Astrocyte (in vitro differentiated cells and primary cell): ENCODE measurements around the gene KCNK15. TPM values are rescaled to one million over a fixed set of nuclear protein-coding genes. Genes with fewer than 3 reads are reported as not detected.

Experiments used
- DNase-seq: peaks from one replicate; pipeline ENCODE4 v3.0.0-alpha.2; 2010; ENCODE audit warnings: low read depth
- FAIRE-seq: peaks from 2 replicates; lab custom pipeline; 2011; peaks lifted over from hg19 to GRCh38; lab: Jason Lieb, UNC
- H2AFZ ChIP-seq: 2 replicates; pipeline ENCODE4 v1.6.0; 2012; ENCODE audit warnings: low read depth, low read length, inconsistent platforms
- H3K27ac ChIP-seq: 2 replicates; pipeline ENCODE4 v1.5.1; 2011; ENCODE audit warnings: low read depth, low read length, inconsistent platforms
- H3K27me3 ChIP-seq: 2 replicates; pipeline ENCODE4 v1.6.0; 2011; ENCODE audit warnings: low read length, inconsistent platforms; ENCODE audit not compliant: insufficient read depth
- H3K36me3 ChIP-seq: 2 replicates; pipeline ENCODE4 v1.5.1; 2011; ENCODE audit warnings: low read length, inconsistent platforms; ENCODE audit not compliant: insufficient read depth
- H3K4me1 ChIP-seq: 2 replicates; pipeline ENCODE4 v1.5.1; 2011; ENCODE audit warnings: low read length, inconsistent platforms; ENCODE audit not compliant: insufficient read depth
- H3K4me2 ChIP-seq: 2 replicates; pipeline ENCODE4 v1.6.0; 2012; ENCODE audit warnings: low read length, inconsistent platforms
- H3K4me3 ChIP-seq: 2 replicates; pipeline ENCODE4 v1.5.1; 2011; ENCODE audit warnings: low read depth, mild to moderate bottlenecking, low read length, inconsistent platforms; ENCODE audit not compliant: insufficient read depth
- H3K79me2 ChIP-seq: 2 replicates; pipeline ENCODE4 v1.6.0; 2012; ENCODE audit warnings: mild to moderate bottlenecking, low read length, inconsistent platforms; ENCODE audit not compliant: insufficient read depth
- H3K9ac ChIP-seq: 2 replicates; pipeline ENCODE4 v1.6.0; 2012; ENCODE audit warnings: mild to moderate bottlenecking, low read length, inconsistent platforms
- H3K9me3 ChIP-seq: 2 replicates; pipeline ENCODE4 v1.5.1; 2012; ENCODE audit warnings: low read depth, mild to moderate bottlenecking, low read length, inconsistent platforms; ENCODE audit not compliant: insufficient read depth
- H4K20me1 ChIP-seq: 2 replicates; pipeline ENCODE4 v1.6.0; 2012; ENCODE audit warnings: low read length, inconsistent platforms; ENCODE audit not compliant: insufficient read depth
- H3K27ac Mint-ChIP-seq: one replicate; pipeline ENCODE4 v1.8.0; 2021; ENCODE audit warnings: mild to moderate bottlenecking, mixed read lengths; ENCODE audit not compliant: unreplicated experiment
- H3K27me3 Mint-ChIP-seq: one replicate; pipeline ENCODE4 v1.8.0; 2021; ENCODE audit warnings: low read depth, mixed read lengths; ENCODE audit not compliant: unreplicated experiment
- H3K36me3 Mint-ChIP-seq: one replicate; pipeline ENCODE4 v1.8.0; 2021; ENCODE audit warnings: low read depth, mixed read lengths; ENCODE audit not compliant: unreplicated experiment
- H3K4me1 Mint-ChIP-seq: one replicate; pipeline ENCODE4 v1.8.0; 2021; ENCODE audit warnings: low read depth, mixed read lengths; ENCODE audit not compliant: unreplicated experiment
- H3K4me3 Mint-ChIP-seq: one replicate; pipeline ENCODE4 v1.8.0; 2021; ENCODE audit warnings: mild to moderate bottlenecking, moderate library complexity, mixed read lengths; ENCODE audit not compliant: unreplicated experiment
- H3K9me3 Mint-ChIP-seq: one replicate; pipeline ENCODE4 v1.8.0; 2021; ENCODE audit warnings: mild to moderate bottlenecking, mixed read lengths; ENCODE audit not compliant: unreplicated experiment
- CTCF ChIP-seq: IDR thresholded peaks from 2 replicates; pipeline ENCODE4 v1.5.1; 2011; ENCODE audit warnings: low read depth, mild to moderate bottlenecking, inconsistent platforms, low read length, moderate library complexity; ENCODE audit not compliant: insufficient read depth
- EZH2 ChIP-seq: IDR thresholded peaks from 2 replicates; pipeline ENCODE4 v1.6.1; 2012; ENCODE audit warnings: mild to moderate bottlenecking, low read length, inconsistent platforms; ENCODE audit not compliant: insufficient read depth
- total RNA-seq: library from RNA; stranded (reverse); gene quantifications from 2 replicates; pipeline ENCODE4 v1.2.1, GENCODE V29; 2021

The KCNK15 gene
- total RNA-seq, 1 donor from 2014 or later: 0.14 TPM

- Histone ChIP-seq H4K20me1 (no peaks in the 10 kb centered on the region), H3K4me1 (no peaks in the 10 kb centered on the region), H3K4me2 (no peak overlapping the region), H3K79me2 (no peaks in the 10 kb centered on the region), H3K9me3 (no peaks in the 10 kb centered on the region), H3K4me3 (no peak overlapping the region), H2AFZ (no peak overlapping the region), H3K27me3 (peaks cover 11% of the 10 kb centered on the region), H3K36me3 (no peaks in the 10 kb centered on the region), H3K27ac (no peak overlapping the region), H3K9ac (no peak overlapping the region)
- H3K4me1 Mint-ChIP-seq: peaks cover 9% of the 10 kb centered on the region
- H3K9me3 Mint-ChIP-seq: no peaks in the 10 kb centered on the region
- H3K36me3 Mint-ChIP-seq: no peaks in the 10 kb centered on the region
- no peak overlapping the region for H3K4me3 Mint-ChIP-seq
- H3K27me3 Mint-ChIP-seq: peaks cover 23% of the 10 kb centered on the region
- DNase-seq: no peak
- TF ChIP-seq EZH2: no peak
- TF ChIP-seq CTCF: no peak
- H3K27ac Mint-ChIP-seq: no peak overlapping the region
- no peak for FAIRE-seq
These were observed 50.6 kb downstream of the KCNK15 start for GRCh38 chr20:44796311-44796710.

- no peak overlapping the region for H2AFZ ChIP-seq
- Mint-ChIP-seq H3K36me3 (no peaks in the 10 kb centered on the region), H3K27ac (no peak overlapping the region), H3K9me3 (no peaks in the 10 kb centered on the region), H3K4me1 (peaks cover 5% of the 10 kb centered on the region), H3K4me3 (no peak overlapping the region), H3K27me3 (peaks cover 23% of the 10 kb centered on the region)
- no peak overlapping the region for H3K27ac ChIP-seq
- H3K4me3 ChIP-seq: no peak overlapping the region
- no peaks in the 10 kb centered on the region for H3K4me1 ChIP-seq
- FAIRE-seq: no peak
- DNase-seq: no peak
- H3K36me3 ChIP-seq: no peaks in the 10 kb centered on the region
- no peak overlapping the region for H3K4me2 ChIP-seq
- no peaks in the 10 kb centered on the region for H3K79me2 ChIP-seq
- no peaks in the 10 kb centered on the region for H3K9me3 ChIP-seq
- TF ChIP-seq CTCF: no peak
- H4K20me1 ChIP-seq: no peaks in the 10 kb centered on the region
- peaks cover 11% of the 10 kb centered on the region for H3K27me3 ChIP-seq
- no peak overlapping the region for H3K9ac ChIP-seq
These were observed 51.2 kb downstream of the KCNK15 start for GRCh38 chr20:44796758-44797457.

- Histone ChIP-seq H3K79me2 (no peaks in the 10 kb centered on the region), H3K27ac (no peak overlapping the region), H3K4me2 (no peak overlapping the region), H3K9ac (no peak overlapping the region), H3K36me3 (no peaks in the 10 kb centered on the region), H3K4me3 (no peak overlapping the region), H4K20me1 (no peaks in the 10 kb centered on the region), H2AFZ (no peak overlapping the region), H3K27me3 (peaks cover 24% of the 10 kb centered on the region), H3K9me3 (no peaks in the 10 kb centered on the region), H3K4me1 (no peaks in the 10 kb centered on the region)
- DNase-seq (no peak), FAIRE-seq (no peak)
- Mint-ChIP-seq H3K36me3 (no peaks in the 10 kb centered on the region), H3K4me1 (peaks cover 5% of the 10 kb centered on the region), H3K4me3 (no peak overlapping the region), H3K9me3 (no peaks in the 10 kb centered on the region), H3K27ac (no peak overlapping the region), H3K27me3 (peaks cover 44% of the 10 kb centered on the region)
- TF ChIP-seq CTCF (no peak), EZH2 (no peak)
These were observed 54.0 kb downstream of the KCNK15 start for GRCh38 chr20:44799691-44800090.
